GM21423 (cell line): ENCODE results near the gene WASL.
A peak's percentile ranks its signal among the peaks of the same experiment; 100 is the strongest.
"Not testable (repeated sequence)": the region's sequence is repeated elsewhere in the genome, so short reads cannot be mapped to it uniquely, and the experiment has no call there.

Experiments
- ATAC-seq: cut with Tn5 transposase; IDR thresholded peaks from one replicate; pipeline ENCODE4 v1.9.1; 2021; ENCODE audit warnings: mild to moderate bottlenecking, moderate library complexity; ENCODE audit not compliant: unreplicated experiment

The WASL gene

DNA sequence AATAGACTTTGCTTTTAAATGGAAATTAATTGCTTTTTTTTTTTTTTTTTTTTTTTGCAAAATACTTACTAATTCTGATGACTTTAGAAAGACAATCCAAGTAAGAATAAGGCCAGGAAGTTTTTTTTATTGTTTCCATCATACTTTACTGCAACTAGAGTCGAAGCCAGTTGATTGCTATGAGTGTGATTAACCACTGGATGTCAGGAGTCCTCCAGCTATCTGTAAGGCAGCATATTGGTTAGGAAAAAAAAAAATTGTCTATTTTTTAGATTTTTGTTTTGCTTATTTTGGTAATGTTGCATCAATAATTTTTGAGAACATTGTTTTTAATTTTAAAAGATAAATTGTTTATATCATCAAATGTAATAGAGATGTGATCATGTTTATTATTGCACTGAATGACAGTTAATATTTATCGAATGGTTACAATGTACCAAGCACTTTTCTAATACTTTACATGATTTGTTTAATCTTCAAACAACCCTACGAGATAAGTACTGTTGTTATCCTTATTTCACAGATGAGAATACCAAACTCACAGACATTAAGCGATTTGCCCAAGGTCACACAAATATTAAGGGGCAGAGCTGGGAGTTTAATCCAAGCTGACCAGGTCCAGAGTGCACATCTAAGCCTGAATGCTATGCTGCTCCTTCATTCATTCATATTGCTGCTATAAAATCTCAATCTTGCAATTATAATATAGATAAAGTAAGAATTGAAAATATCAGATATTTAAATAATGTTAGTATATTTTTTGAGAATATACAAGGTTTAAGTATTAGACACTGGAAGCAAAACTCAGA, 113.0 kb downstream of the WASL start:
- peak; percentile 52 for ATAC-seq

DNA sequence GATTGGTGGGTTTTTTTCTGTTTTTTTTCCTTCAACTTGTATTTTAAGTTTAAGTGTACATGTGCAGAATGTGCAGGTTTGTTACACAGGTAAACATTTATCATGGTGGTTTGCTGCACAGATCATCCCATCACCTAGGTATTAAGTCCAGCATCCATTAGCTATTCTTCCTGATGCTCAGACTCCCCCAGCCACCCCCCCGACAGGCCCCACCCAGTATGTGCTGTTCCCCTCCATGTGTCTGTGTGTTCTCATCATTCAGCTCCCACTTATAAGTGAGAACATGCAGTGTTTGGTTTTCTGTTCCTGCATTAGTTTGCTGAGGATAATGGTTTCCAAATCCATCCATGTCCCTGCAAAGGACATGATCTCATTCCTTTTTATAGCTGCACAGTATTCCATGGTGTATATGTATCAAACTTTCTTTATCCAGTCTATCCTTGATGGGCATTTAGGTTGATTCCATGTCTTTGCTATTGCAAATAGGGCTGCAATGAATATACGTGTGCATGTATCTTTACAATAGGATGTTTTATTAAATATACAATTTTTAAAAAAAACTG, 114.7 kb downstream of the WASL start:
- not testable (repeated sequence) for ATAC-seq

DNA sequence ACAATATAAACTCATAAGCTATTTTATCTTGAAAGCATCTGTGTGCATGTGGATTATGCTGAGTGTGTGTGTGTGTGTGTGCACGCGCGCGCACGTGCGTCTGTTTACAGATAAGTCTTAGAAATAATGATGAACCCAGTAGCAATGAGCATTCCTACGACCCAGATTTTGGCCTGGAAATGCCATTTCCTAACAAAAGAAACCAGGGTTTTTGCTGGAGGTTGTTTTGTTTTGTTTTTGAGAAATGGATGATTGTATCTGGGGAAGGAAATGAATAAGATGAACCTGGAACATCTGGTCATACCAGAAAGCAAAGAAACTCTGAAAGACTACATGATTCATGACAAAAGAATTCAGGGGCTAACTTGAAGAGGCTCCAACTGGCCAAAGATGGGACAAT, 115.2 kb downstream of the WASL start:
- no peak for ATAC-seq

DNA sequence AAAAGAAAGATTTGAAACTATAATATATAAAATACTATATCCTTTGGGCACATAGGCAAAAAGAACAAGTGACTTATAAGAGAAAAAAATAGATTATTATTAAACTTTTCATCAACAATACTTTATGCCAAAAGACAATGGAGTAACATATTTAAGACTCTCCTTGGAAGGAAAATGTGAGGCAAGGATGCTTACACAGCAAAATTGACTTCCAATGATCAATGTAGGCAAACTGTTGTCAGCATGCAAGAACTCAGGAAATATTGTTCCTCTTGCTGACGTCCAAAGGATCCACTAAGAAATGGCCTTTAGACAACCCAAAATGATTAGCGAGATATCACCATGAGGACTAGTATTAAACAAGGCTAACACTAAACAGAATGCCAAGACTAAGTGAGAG, 116.0 kb downstream of the WASL start:
- ATAC-seq: no peak
